Transverse colon (tissue), 4 donors: ENCODE measurements around the gene ZNF501.

Experiments used
- CTCF ChIP-seq, 5 experiments: fragments of 200-600 bp in 3 of 5; fragments of 450-650 bp in 2 of 5; sonication (generic) in 3 of 5; IDR thresholded peaks; 1 replicate in 2 of 5; 2 replicates in 3 of 5; pipeline ENCODE4 v1.5.1; 2016 to 2017; ENCODE audit warnings: antibody characterized with exemption in 5 of 5, inconsistent platforms in 3 of 5, mild to moderate bottlenecking in 2 of 5, moderate library complexity in 1 of 5
- EP300 ChIP-seq: sonication (generic); formaldehyde crosslinking; IDR thresholded peaks from one replicate; pipeline ENCODE4 v1.6.1; 2017; ENCODE audit warnings: antibody characterized with exemption, low read depth
- POLR2A ChIP-seq: fragments of 450-650 bp; IDR thresholded peaks from one replicate; pipeline ENCODE4 v1.6.1; 2016; ENCODE audit warnings: antibody characterized with exemption, mild to moderate bottlenecking, moderate library complexity
- POLR2AphosphoS5 ChIP-seq, 3 donors: sonication (generic); formaldehyde crosslinking; IDR thresholded peaks; one replicate each; pipeline ENCODE4 v1.6.1; 2016; ENCODE audit warnings: antibody characterized with exemption in 3 of 3

GRCh38 chr3:44762170-44762677, 32.8 kb downstream of the ZNF501 start:
- TF ChIP-seq CTCF (IDR thresholded peaks at IDR 0.05), result no peak
- no peak for TF ChIP-seq POLR2AphosphoS5 (IDR thresholded peaks at IDR 0.05)
- TF ChIP-seq POLR2A, result no peak
- no peak for TF ChIP-seq EP300
